GM10248 (cell line): Measurements from ENCODE around the gene AGO3.
A peak's percentile ranks its signal among the peaks of the same experiment; 100 is the strongest.

Source experiments
- CTCF ChIA-PET: fragments of 300-600 bp; sonication (Branson Sonifier 250); formaldehyde crosslinking; extraction: SDS; loops from one replicate; lab custom pipeline; 2021; ENCODE audit warnings: antibody characterized with exemption; lab: Yijun Ruan, JAX
- POLR2A ChIA-PET: fragments of 350-650 bp; sonication (Branson Sonifier 250); formaldehyde crosslinking; extraction: SDS; loops from one replicate; lab custom pipeline; 2020; ENCODE audit warnings: antibody characterized with exemption; lab: Yijun Ruan, JAX
- DNase-seq: peaks from one replicate; pipeline ENCODE4 v3.0.0; 2012; ENCODE audit errors: extremely low spot score
- CTCF ChIP-seq: IDR thresholded peaks from 2 replicates; pipeline ENCODE4 v1.5.1; 2012; ENCODE audit warnings: mild to moderate bottlenecking, low read depth; ENCODE audit errors: extremely low read depth, missing control alignments, control extremely low read depth

Gene AGO3

GRCh38 chr1:36089393-36090121 is 158.7 kb downstream of the AGO3 start:
- ChIA-PET POLR2A (no interaction called here), CTCF (interaction anchor here (19.1 kb wide), 1 partner anchor 44 kb away, joined by 226 read pairs; no protein-coding TSS in a partner anchor)
- no peak for TF ChIP-seq CTCF
- peak; percentile 40 for DNase-seq

- CTCF ChIA-PET, result interaction anchor here (0.8 to 19.1 kb wide), 2 partner anchors 9 to 43 kb away, joined by 3 to 226 read pairs; no protein-coding TSS in a partner anchor
- TF ChIP-seq CTCF, result no peak
- POLR2A ChIA-PET, result no interaction called here
- DNase-seq, result no peak
These were observed 160.2 kb downstream of the AGO3 start for GRCh38 chr1:36091141-36091540.

GRCh38 chr1:36091698-36092097 is 160.8 kb downstream of the AGO3 start:
- no peak for TF ChIP-seq CTCF
- POLR2A ChIA-PET, result no interaction called here
- CTCF ChIA-PET, result interaction anchor here (19.1 kb wide), 1 partner anchor 42 kb away, joined by 226 read pairs; no protein-coding TSS in a partner anchor
- no peak for DNase-seq

- ChIA-PET CTCF (interaction anchor here (1.2 to 19.1 kb wide), 3 partner anchors 42 to 250 kb away, joined by 3 to 226 read pairs (median 4); no protein-coding TSS in a partner anchor), POLR2A (no interaction called here)
- TF ChIP-seq CTCF, result no peak
- DNase-seq, result no peak
These were observed 161.4 kb downstream of the AGO3 start for GRCh38 chr1:36092166-36092797.

GRCh38 chr1:36092798-36093185 is 161.9 kb downstream of the AGO3 start:
- TF ChIP-seq CTCF, result no peak
- ChIA-PET CTCF (interaction anchor here (1.2 to 19.1 kb wide), 3 partner anchors 41 to 250 kb away, joined by 3 to 226 read pairs (median 4); no protein-coding TSS in a partner anchor), POLR2A (no interaction called here)
- DNase-seq, result no peak

- ChIA-PET POLR2A (interaction anchor here (0.5 kb wide), 1 partner anchor 21 kb away, joined by 6 read pairs; no protein-coding TSS in a partner anchor), CTCF (interaction anchor here (1.2 to 19.1 kb wide), 3 partner anchors 41 to 250 kb away, joined by 3 to 226 read pairs (median 4); no protein-coding TSS in a partner anchor)
- no peak for DNase-seq
- TF ChIP-seq CTCF, result no peak
These were observed 162.3 kb downstream of the AGO3 start for GRCh38 chr1:36093226-36093625.
